ENCODE measurements around the gene COL17A1. TPM values are rescaled to one million over a fixed set of nuclear protein-coding genes. Genes with fewer than 3 reads are reported as not detected.

The COL17A1 gene
- total RNA-seq, 1 experiment from 2014 or later: not detected

- in situ Hi-C loops (cut with HindIII; ENCODE audit: low pct_unique_long_range_greater_than_20kb, low sequenced_read_pairs): no loop called here
- DNase-seq (ENCODE audit: low read depth): no peak
Measured at GRCh38 chr10:104100795-104101194, 15.1 kb upstream of the COL17A1 start.

- no peak for DNase-seq (ENCODE audit: low read depth)
- in situ Hi-C loops (cut with HindIII; ENCODE audit: low pct_unique_long_range_greater_than_20kb, low sequenced_read_pairs): no loop called here
Measured at GRCh38 chr10:104099941-104100340, 14.3 kb upstream of the COL17A1 start.

- DNase-seq (ENCODE audit: low read depth): no peak
- in situ Hi-C loops (cut with HindIII; ENCODE audit: low pct_unique_long_range_greater_than_20kb, low sequenced_read_pairs): no loop called here
Measured at GRCh38 chr10:104099269-104099668, 13.6 kb upstream of the COL17A1 start.

GRCh38 chr10:104098358-104098925 is 12.8 kb upstream of the COL17A1 start:
- no peak for DNase-seq (ENCODE audit: low read depth)
- in situ Hi-C loops (cut with HindIII; ENCODE audit: low pct_unique_long_range_greater_than_20kb, low sequenced_read_pairs): no loop called here

- DNase-seq (ENCODE audit: low read depth): no peak
- in situ Hi-C loops (cut with HindIII; ENCODE audit: low pct_unique_long_range_greater_than_20kb, low sequenced_read_pairs): no loop called here
Measured at GRCh38 chr10:104096692-104097091, 11.0 kb upstream of the COL17A1 start.

GRCh38 chr10:104092749-104093148 is 7.1 kb upstream of the COL17A1 start:
- in situ Hi-C loops (cut with HindIII; ENCODE audit: low pct_unique_long_range_greater_than_20kb, low sequenced_read_pairs): no loop called here
- DNase-seq (ENCODE audit: low read depth): no peak

GRCh38 chr10:104090611-104091010 is 4.9 kb upstream of the COL17A1 start:
- in situ Hi-C loops (cut with HindIII; ENCODE audit: low pct_unique_long_range_greater_than_20kb, low sequenced_read_pairs): no loop called here

GRCh38 chr10:104089621-104090020 is 3.9 kb upstream of the COL17A1 start:
- in situ Hi-C loops (cut with HindIII; ENCODE audit: low pct_unique_long_range_greater_than_20kb, low sequenced_read_pairs): no loop called here
- DNase-seq (ENCODE audit: low read depth): no peak

More at GRCh38 chr10:104090611-104091010, 4.9 kb upstream of the COL17A1 start:
- no peak for DNase-seq (ENCODE audit: low read depth)

GRCh38 chr10:104088239-104088638 is 2.6 kb upstream of the COL17A1 start:
- in situ Hi-C loops (cut with HindIII; ENCODE audit: low pct_unique_long_range_greater_than_20kb, low sequenced_read_pairs): no loop called here
- DNase-seq (ENCODE audit: low read depth): no peak

- in situ Hi-C loops (cut with HindIII; ENCODE audit: low pct_unique_long_range_greater_than_20kb, low sequenced_read_pairs): no loop called here
- no peak for DNase-seq (ENCODE audit: low read depth)
Measured at GRCh38 chr10:104084482-104085142, 1.1 kb downstream of the COL17A1 start.

GRCh38 chr10:104081998-104082397 is 3.7 kb downstream of the COL17A1 start:
- DNase-seq (ENCODE audit: low read depth): no peak
- in situ Hi-C loops (cut with HindIII; ENCODE audit: low pct_unique_long_range_greater_than_20kb, low sequenced_read_pairs): no loop called here

GRCh38 chr10:104080762-104081161 is 4.9 kb downstream of the COL17A1 start:
- no peak for DNase-seq (ENCODE audit: low read depth)
- in situ Hi-C loops (cut with HindIII; ENCODE audit: low pct_unique_long_range_greater_than_20kb, low sequenced_read_pairs): no loop called here

- DNase-seq (ENCODE audit: low read depth): no peak
- in situ Hi-C loops (cut with HindIII; ENCODE audit: low pct_unique_long_range_greater_than_20kb, low sequenced_read_pairs): no loop called here
Measured at GRCh38 chr10:104077663-104078151, 8.0 kb downstream of the COL17A1 start.

- in situ Hi-C loops (cut with HindIII; ENCODE audit: low pct_unique_long_range_greater_than_20kb, low sequenced_read_pairs): no loop called here
- no peak for DNase-seq (ENCODE audit: low read depth)
Measured at GRCh38 chr10:104077247-104077646, 8.4 kb downstream of the COL17A1 start.

- DNase-seq (ENCODE audit: low read depth): no peak
- in situ Hi-C loops (cut with HindIII; ENCODE audit: low pct_unique_long_range_greater_than_20kb, low sequenced_read_pairs): no loop called here
Measured at GRCh38 chr10:104076743-104077160, 8.9 kb downstream of the COL17A1 start.

- no peak for DNase-seq (ENCODE audit: low read depth)
- in situ Hi-C loops (cut with HindIII; ENCODE audit: low pct_unique_long_range_greater_than_20kb, low sequenced_read_pairs): no loop called here
Measured at GRCh38 chr10:104074505-104074904, 11.2 kb downstream of the COL17A1 start.

GRCh38 chr10:104072786-104073185 is 12.9 kb downstream of the COL17A1 start:
- no peak for DNase-seq (ENCODE audit: low read depth)
- in situ Hi-C loops (cut with HindIII; ENCODE audit: low pct_unique_long_range_greater_than_20kb, low sequenced_read_pairs): no loop called here

GRCh38 chr10:104069613-104070012 is 16.1 kb downstream of the COL17A1 start:
- in situ Hi-C loops (cut with HindIII; ENCODE audit: low pct_unique_long_range_greater_than_20kb, low sequenced_read_pairs): no loop called here
- no peak for DNase-seq (ENCODE audit: low read depth)

- no peak for DNase-seq (ENCODE audit: low read depth)
- in situ Hi-C loops (cut with HindIII; ENCODE audit: low pct_unique_long_range_greater_than_20kb, low sequenced_read_pairs): no loop called here
Measured at GRCh38 chr10:104067525-104067924, 18.2 kb downstream of the COL17A1 start.

- in situ Hi-C loops (cut with HindIII; ENCODE audit: low pct_unique_long_range_greater_than_20kb, low sequenced_read_pairs): no loop called here
- DNase-seq (ENCODE audit: low read depth): no peak
Measured at GRCh38 chr10:104066945-104067344, 18.7 kb downstream of the COL17A1 start.
